HG03439 (cell line): ENCODE measurements around the gene TAS1R2.

Experiments
- ATAC-seq: cut with Tn5 transposase; IDR thresholded peaks from one replicate; pipeline ENCODE4 v1.9.1; 2021; ENCODE audit warnings: mild to moderate bottlenecking, moderate library complexity; ENCODE audit not compliant: unreplicated experiment

Gene TAS1R2

GRCh38 chr1:18803151-18803791 is 56.2 kb downstream of the TAS1R2 start:
- no peak for ATAC-seq

DNA sequence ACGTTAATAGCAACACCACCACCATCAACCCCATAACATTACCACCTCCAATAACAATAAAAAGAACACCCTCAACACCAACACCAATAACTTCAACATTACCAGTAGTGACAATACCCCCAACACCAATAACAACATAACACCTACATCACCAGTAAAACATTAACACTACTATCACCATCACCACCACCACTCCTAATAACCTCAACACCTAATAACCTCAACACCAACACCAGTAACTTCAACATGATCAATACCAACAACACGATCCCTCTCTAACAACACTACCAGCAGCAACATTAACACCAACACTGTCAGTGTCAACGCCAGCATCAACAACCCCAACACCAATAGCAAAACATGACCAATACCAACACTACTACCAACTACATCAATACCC is 57.2 kb downstream of the TAS1R2 start:
- no peak for ATAC-seq

- ATAC-seq, result no peak
Measured at GRCh38 chr1:18800258-18800657, 59.2 kb downstream of the TAS1R2 start.

GRCh38 chr1:18799454-18799853 is 60.0 kb downstream of the TAS1R2 start:
- ATAC-seq, result no peak

- no peak for ATAC-seq
Measured at GRCh38 chr1:18798946-18799345, 60.5 kb downstream of the TAS1R2 start.

GRCh38 chr1:18798533-18798932 is 60.9 kb downstream of the TAS1R2 start:
- no peak for ATAC-seq

DNA sequence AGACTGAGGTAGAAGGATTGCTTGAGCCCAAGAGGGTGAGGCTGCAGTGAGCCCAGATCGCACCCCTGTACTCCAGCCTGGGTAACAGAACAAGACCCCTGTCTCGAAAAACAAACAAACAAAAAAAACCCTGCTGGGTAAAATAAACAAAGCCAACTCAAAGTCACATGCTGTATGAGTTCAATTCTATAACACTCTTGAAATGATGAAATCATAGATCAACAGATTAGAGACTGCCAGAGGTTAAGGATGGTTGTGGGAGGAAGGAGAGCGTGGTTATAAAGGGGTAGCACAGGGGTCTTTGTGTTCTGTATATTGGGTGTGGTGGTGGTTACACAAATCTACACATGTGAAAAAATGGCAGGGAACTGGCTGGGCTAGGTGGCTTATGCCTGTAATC is 62.5 kb downstream of the TAS1R2 start:
- no peak for ATAC-seq

- ATAC-seq, result no peak
Measured at GRCh38 chr1:18795002-18795689, 64.3 kb downstream of the TAS1R2 start.

DNA sequence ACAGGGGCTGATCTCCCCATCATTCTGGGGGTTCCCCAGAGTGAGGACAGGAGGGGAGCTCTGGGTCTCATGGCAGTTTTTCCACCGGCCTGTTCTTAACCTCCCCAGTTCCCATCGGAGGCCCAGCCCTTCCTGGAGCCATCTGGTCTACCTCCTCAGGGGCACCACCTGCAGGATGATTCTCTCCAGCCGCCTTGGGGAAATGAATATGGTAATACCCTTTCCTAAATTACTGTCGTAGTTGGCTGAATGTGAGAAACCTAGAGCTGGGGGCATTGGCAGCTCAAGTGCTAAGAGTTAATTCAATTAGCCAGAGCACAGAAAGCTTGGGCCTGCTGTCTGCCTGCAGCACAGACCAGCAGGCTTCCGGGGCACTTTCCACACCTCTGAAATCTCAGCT is 64.9 kb downstream of the TAS1R2 start:
- no peak for ATAC-seq

DNA sequence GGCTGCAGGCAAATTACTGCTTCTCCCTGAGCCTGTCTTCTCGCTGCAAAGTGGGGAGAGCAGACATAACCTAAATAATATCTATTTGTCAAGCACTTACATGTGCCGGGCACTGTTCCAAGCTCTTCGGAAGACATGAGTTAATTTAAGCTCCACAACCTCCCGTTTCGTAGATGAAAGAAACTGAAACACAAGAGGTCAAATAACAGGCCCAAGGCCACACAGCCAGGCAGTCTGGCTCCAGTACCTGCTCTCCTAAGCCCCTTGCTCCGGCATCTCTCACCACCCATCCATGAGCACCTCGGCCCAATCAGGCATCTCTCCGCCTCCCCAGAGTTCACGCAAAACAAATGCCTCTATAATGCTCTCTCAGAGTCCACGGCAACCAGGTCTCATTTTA is 65.4 kb downstream of the TAS1R2 start:
- ATAC-seq, result no peak

- no peak for ATAC-seq
Measured at GRCh38 chr1:18793164-18793563, 66.3 kb downstream of the TAS1R2 start.

- ATAC-seq, result no peak
Measured at GRCh38 chr1:18792747-18793146, 66.7 kb downstream of the TAS1R2 start.
